HUES48 (cell line): Measurements from ENCODE around the gene TMEM175.
A peak's percentile ranks its signal among the peaks of the same experiment; 100 is the strongest.

ENCODE experiments used
- H3K27ac ChIP-seq: one replicate; pipeline ENCODE4 v1.7.0; 2013; ENCODE audit warnings: low read depth, low read length, inconsistent platforms
- H3K27me3 ChIP-seq: 2 replicates; pipeline ENCODE4 v1.6.1; 2013; ENCODE audit warnings: mild to moderate bottlenecking, low read length; ENCODE audit not compliant: control insufficient read depth, insufficient read depth
- H3K36me3 ChIP-seq: 2 replicates; pipeline ENCODE4 v1.6.1; 2013; ENCODE audit warnings: low read length; ENCODE audit not compliant: control insufficient read depth, insufficient read depth
- H3K4me1 ChIP-seq: 2 replicates; pipeline ENCODE4 v1.6.1; 2013; ENCODE audit warnings: mild to moderate bottlenecking, low read length; ENCODE audit not compliant: control insufficient read depth, insufficient read depth
- H3K4me3 ChIP-seq: 2 replicates; pipeline ENCODE4 v1.5.1; 2013; ENCODE audit warnings: mild to moderate bottlenecking, low read depth, low read length
- H3K9ac ChIP-seq: 2 replicates; pipeline ENCODE4 v1.6.1; 2013; ENCODE audit warnings: mild to moderate bottlenecking, low read depth, low read length, moderate library complexity
- H3K9me3 ChIP-seq: 2 replicates; pipeline ENCODE4 v1.6.1; 2013; ENCODE audit warnings: low read length; ENCODE audit not compliant: control insufficient read depth, insufficient read depth

Gene TMEM175

DNA sequence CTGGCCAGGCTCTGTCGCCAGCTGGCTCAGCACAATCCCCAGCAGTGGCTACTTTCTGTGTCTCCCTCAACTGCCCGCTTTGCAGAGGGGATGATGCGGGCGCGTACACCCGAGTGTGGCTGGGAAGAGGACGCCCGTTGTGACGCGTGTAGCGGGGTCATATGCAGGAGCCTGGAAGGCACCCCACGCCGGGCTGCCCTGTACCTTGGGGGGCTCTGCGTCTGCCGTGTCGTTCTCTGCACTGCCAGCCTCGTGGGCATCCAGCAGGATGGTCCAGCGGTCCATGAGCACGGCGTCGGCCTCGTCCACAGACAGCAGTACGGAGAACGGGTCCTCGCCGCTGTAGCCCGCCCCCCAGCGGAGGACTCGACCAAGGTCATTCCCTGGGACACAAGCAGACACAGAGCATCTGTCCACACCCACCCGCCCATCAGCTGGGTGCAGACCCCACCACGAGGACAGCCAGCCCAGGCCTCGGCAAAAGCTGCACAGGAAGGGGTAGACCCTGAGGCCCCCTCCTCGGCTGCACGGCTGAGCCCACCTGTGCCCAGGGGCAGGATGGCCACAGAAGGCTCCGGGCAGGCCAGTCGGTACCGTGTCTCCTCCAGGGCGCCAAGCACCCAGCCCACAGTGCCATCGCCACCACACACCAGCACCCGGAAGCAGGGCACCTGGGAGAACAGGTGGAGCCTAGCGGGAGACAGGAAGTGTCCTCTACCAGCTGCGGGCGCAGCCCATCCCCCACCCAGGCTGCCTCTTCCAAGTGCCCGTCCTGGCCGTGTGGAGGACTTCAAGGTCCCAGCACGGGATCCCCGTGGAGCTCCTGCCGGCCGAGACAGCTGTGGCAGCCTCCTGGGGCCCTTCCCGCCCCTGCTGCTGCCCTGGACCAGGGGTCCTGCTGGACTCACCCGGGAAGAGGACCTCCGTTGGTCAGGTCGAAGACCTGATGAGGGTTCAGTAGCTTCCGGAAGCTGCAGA, 30.3 kb downstream of the TMEM175 start:
- Histone ChIP-seq H3K4me3 (no peak overlapping the region), H3K4me1 (no peaks in the 10 kb centered on the region), H3K27me3 (peaks cover 3% of the 10 kb centered on the region; the same call in 1 of the 2 replicates), H3K9me3 (no peaks in the 10 kb centered on the region), H3K9ac (no peak overlapping the region), H3K27ac (no peak overlapping the region), H3K36me3 (peaks cover 3% of the 10 kb centered on the region; the same call in 1 of the 2 replicates)

- peaks cover 3% of the 10 kb centered on the region; the same call in 1 of the 2 replicates for H3K36me3 ChIP-seq
- no peaks in the 10 kb centered on the region for H3K9me3 ChIP-seq
- no peak overlapping the region for H3K9ac ChIP-seq
- no peak overlapping the region for H3K27ac ChIP-seq
- H3K27me3 ChIP-seq, result peaks cover 12% of the 10 kb centered on the region; the same call in 1 of the 2 replicates
- no peaks in the 10 kb centered on the region; the same call in 1 of the 2 replicates for H3K4me1 ChIP-seq
- no peak overlapping the region for H3K4me3 ChIP-seq
These were observed 31.3 kb downstream of the TMEM175 start for GRCh38 chr4:963276-964225.

- Histone ChIP-seq H3K9me3 (no peaks in the 10 kb centered on the region), H3K36me3 (peaks cover 3% of the 10 kb centered on the region; the same call in 1 of the 2 replicates)
These were observed 32.2 kb downstream of the TMEM175 start for GRCh38 chr4:964346-965025.

GRCh38 chr4:965048-965765, 32.9 kb downstream of the TMEM175 start:
- no peaks in the 10 kb centered on the region for H3K9me3 ChIP-seq
- no peak overlapping the region for H3K27ac ChIP-seq
- no peaks in the 10 kb centered on the region; the same call in 1 of the 2 replicates for H3K4me1 ChIP-seq
- H3K36me3 ChIP-seq, result no peaks in the 10 kb centered on the region; the same call in 1 of the 2 replicates
- no peak overlapping the region for H3K4me3 ChIP-seq
- peaks cover 13% of the 10 kb centered on the region; the same call in 1 of the 2 replicates for H3K27me3 ChIP-seq
- H3K9ac ChIP-seq, result no peak overlapping the region

More at GRCh38 chr4:964346-965025, 32.2 kb downstream of the TMEM175 start:
- H3K27me3 ChIP-seq, result peaks cover 13% of the 10 kb centered on the region; the same call in 1 of the 2 replicates
- H3K4me3 ChIP-seq, result no peak overlapping the region
- no peak overlapping the region for H3K9ac ChIP-seq
- H3K4me1 ChIP-seq, result no peaks in the 10 kb centered on the region; the same call in 1 of the 2 replicates
- H3K27ac ChIP-seq, result no peak overlapping the region

GRCh38 chr4:965766-966134, 33.5 kb downstream of the TMEM175 start:
- Histone ChIP-seq H3K9ac (no peak overlapping the region), H3K9me3 (no peaks in the 10 kb centered on the region), H3K27me3 (peaks cover 13% of the 10 kb centered on the region; the same call in 1 of the 2 replicates), H3K4me1 (no peaks in the 10 kb centered on the region; the same call in 1 of the 2 replicates), H3K27ac (no peak overlapping the region), H3K36me3 (no peaks in the 10 kb centered on the region; the same call in 1 of the 2 replicates), H3K4me3 (no peak overlapping the region)

DNA sequence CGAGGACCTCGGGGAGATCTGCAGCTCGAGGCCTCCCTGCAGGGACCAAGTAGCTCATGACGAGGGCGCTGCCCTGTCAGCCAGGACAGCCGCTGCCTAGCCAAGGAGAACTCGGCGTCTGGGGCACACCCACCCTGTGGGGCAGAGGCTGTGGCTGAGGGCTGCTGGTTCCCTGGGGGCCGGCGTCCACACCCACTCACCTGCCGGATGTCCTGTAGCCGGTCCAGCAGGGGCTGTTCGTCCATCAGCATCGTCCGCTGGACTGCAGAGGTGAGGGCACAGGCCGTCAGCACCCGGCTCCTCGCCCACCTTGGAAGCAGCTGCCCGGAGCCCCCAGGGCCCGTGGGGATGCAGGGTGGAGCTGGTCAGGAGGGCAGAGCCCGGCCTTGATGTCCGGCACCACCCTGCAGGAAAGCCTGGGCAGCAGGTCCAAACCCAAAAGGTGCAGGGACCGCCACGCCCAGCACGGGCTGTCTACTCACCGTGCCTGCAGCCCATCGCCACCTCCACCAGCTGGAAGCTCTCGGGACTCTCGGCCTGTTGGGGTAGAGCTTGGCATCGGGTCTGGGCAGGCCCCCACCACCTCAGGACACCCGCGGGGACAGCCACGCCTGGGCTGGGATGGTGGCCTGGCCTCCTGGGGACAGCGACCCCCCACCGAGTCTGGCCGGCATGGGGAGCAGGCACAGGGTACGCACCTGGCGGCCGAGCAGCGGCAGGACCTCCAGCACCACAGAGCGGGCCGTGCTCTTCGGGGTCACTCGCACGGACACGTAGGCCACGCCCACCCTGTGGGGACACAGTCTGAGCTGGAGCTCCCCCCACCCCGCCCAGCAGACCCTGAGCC, 34.2 kb downstream of the TMEM175 start:
- no peaks in the 10 kb centered on the region; the same call in 1 of the 2 replicates for H3K4me1 ChIP-seq
- no peak overlapping the region for H3K9ac ChIP-seq
- no peaks in the 10 kb centered on the region; the same call in 1 of the 2 replicates for H3K36me3 ChIP-seq
- peaks cover 13% of the 10 kb centered on the region; the same call in 1 of the 2 replicates for H3K27me3 ChIP-seq
- H3K27ac ChIP-seq, result no peak overlapping the region
- H3K9me3 ChIP-seq, result no peaks in the 10 kb centered on the region
- no peak overlapping the region for H3K4me3 ChIP-seq

DNA sequence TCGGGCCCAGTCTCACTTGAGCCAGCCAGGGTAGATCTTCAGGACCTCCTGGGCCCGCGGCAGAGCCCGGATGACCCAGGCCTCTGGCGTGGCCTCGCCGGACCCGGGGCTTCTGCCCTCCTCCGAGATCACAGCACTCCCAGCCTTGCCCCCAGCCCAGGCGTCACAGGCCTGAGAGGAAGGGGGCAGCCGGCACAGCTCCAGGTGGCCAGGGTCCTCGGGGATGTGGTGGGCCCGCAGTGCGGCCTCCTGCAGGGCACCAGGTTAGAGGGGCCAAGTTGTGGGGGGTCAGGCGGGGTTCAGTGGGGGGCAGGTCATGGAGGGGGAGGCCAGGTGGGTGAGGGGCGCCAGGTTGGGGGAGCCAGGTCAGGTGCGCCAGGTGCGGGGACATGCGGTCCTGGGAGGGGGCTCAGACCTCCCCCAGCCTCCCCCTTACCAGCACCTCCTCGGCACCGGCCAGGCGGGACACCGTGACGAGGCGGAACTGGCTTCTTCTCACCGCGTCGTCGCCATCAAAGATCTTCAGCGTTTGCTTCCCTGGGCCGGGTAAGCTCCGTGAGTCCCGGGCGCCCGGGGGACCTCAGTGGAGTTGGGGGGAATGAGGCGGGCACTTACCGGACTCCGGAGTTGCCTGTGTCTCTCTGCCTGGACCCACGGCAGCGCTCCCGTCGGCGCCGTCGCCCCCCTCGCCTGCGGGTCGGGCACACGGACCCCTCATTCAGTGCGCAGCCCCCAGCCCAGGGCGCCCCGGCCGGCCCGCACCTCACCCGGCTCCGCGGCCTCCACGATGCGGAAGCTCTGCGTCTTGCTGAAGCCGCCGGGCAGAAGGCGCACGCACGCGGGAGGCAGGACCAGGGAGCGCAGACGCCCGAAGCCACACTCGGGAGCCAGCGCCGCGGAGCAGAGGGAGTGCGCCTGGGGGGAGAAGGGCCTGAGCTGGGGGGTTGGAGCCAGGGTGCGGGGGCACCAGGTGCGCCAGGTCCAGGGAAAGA, 35.1 kb downstream of the TMEM175 start:
- H3K36me3 ChIP-seq, result no peaks in the 10 kb centered on the region; the same call in 1 of the 2 replicates
- H3K9me3 ChIP-seq, result no peaks in the 10 kb centered on the region
- no peaks in the 10 kb centered on the region; the same call in 1 of the 2 replicates for H3K4me1 ChIP-seq
- no peak overlapping the region for H3K9ac ChIP-seq
- H3K27me3 ChIP-seq, result peaks cover 20% of the 10 kb centered on the region
- peak overlapping the region; percentile 52 for H3K4me3 ChIP-seq
- H3K27ac ChIP-seq, result no peak overlapping the region

GRCh38 chr4:968221-968620, 36.0 kb downstream of the TMEM175 start:
- Histone ChIP-seq H3K4me1 (no peaks in the 10 kb centered on the region; the same call in 1 of the 2 replicates), H3K27ac (no peak overlapping the region), H3K9ac (no peak overlapping the region), H3K36me3 (no peaks in the 10 kb centered on the region; the same call in 1 of the 2 replicates), H3K4me3 (peak overlapping the region; percentile 21; the same call in 1 of the 2 replicates), H3K9me3 (no peaks in the 10 kb centered on the region), H3K27me3 (peaks cover 24% of the 10 kb centered on the region)
